GM19099 (cell line): ENCODE results near the gene IFT122.

ENCODE experiments used
- POLR2A ChIP-seq: IDR thresholded peaks from 3 replicates; pipeline ENCODE4 v1.6.1; 2011; ENCODE audit warnings: low read depth; ENCODE audit not compliant: insufficient read length; ENCODE audit errors: extremely low read depth

The IFT122 gene

DNA sequence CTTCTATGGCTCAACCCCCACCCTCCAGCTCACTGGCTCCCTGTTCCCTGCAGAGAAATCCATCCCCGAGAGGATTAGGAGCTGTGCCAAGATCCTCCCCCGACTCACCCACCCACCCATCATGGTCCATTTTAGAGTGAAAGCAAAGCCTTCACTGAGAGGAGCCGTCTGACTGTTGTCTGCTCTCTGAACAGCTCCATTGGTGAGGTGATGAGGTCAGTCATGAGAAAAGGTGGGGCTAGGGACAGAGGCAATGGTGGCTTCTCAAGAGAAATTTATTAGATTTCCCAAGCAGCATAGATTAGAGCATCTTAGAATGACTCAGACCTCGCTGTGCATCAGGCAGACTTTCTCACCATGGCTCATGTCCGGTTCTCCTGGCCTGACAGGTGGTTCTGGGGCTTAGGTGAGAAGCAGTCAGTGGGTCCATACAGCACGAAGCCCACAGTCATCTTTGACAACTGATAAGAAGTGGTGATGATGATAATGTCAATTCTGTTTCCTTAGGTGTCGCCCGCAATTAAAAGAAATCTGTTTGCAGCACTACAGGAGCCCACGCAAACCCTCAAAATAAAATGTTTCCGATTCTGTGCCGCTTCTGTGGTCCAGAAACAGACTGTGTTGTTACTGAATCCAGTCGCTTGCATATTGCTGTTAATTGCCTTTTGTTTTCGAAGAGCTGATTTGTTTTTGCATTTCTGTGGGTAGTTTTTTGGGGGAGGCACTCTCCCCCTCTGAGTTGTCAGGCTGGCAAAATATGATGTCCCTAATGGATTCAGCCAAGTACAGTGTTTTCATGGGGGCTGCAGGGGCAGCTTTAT lies 63.7 kb downstream of the IFT122 start:
- TF ChIP-seq POLR2A: no peak

GRCh38 chr3:129504471-129505100 lies 64.6 kb downstream of the IFT122 start:
- TF ChIP-seq POLR2A: no peak

DNA sequence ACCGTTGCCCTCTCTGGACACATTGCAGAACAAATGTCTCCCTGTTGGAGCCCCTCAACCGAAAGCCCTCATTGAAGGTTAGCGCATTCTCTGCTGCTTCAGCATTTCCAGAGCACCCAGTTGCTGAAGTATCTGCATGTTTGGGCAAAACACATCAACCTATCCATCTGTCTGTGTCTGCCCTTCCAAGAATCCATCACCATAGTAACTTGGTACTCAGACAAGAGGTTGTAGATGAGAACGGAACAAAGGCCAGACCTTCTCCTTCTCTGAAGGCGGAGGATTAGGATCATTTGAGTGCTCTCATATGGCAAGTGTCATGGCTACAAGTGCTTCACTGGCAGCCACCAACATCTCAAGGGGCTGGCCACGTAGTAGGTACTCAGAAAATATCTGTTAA lies 65.3 kb downstream of the IFT122 start:
- TF ChIP-seq POLR2A: no peak

GRCh38 chr3:129506231-129506742 lies 66.3 kb downstream of the IFT122 start:
- no peak for TF ChIP-seq POLR2A

- no peak for TF ChIP-seq POLR2A
These were observed 67.3 kb downstream of the IFT122 start for GRCh38 chr3:129507181-129507831.

- TF ChIP-seq POLR2A: no peak
These were observed 72.6 kb downstream of the IFT122 start for GRCh38 chr3:129512595-129512994.

DNA sequence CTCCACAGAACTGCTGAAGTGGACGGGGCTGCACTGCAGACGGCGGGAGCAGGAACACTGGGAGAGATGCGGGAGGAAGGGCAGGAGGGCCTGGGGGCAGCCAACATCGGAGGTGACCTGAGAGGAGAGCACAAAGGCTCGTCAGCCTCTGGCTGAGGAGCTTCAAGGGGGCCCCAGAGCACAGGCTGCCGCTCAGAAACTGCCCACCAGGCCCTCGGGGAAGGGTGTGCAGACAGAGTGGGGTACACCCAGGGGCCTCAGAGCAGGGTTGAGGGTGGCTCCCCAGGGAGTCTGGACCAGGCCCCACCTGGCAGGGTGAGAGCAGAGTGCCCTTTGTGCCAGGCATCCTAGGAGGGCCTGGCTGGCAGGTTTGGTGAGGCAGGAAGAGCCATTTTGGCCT lies 73.7 kb downstream of the IFT122 start:
- no peak for TF ChIP-seq POLR2A

GRCh38 chr3:129514110-129514509 lies 74.1 kb downstream of the IFT122 start:
- no peak for TF ChIP-seq POLR2A

- TF ChIP-seq POLR2A: no peak
These were observed 74.5 kb downstream of the IFT122 start for GRCh38 chr3:129514563-129514962.

DNA sequence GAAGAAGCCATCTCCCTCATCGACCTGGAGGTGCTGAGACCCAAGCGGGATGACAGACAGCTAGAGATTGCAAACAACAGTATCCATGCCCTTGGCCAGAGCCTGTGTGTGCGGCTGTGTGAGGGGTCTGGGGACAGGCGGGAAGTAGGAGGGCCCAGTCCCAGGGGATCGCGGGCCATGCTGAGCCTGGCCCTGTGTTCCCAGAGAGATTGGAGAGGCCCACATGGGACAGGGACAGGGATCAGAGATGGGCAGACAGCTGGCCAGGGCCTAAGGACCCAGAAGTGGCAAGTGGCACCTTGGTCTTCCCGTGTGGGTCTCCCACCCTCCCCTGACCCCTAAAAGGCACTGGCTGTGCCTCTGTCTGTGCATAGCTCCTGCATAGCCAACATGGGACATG lies 77.5 kb downstream of the IFT122 start:
- no peak for TF ChIP-seq POLR2A

- TF ChIP-seq POLR2A: no peak
These were observed 78.1 kb downstream of the IFT122 start for GRCh38 chr3:129518038-129518561.

DNA sequence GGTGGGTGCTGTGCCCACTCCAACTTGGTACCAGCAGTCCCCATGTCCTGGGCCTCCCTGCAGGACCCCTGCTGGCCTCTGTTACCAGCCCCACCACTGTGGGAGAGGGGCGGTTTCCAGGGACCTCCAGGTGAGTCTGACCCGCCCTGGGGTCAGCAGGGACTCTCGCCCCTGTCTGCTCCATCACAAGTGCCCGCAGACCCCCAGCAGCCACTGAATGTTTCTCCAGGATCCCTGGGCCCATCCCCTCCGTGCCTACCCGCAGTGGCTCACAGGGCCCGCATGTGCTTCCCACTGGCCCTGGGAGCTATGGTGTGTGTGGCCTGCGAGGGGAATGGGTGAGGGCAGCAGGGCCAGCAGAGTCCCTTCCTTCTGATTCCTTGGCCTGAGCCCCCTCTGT lies 78.6 kb downstream of the IFT122 start:
- TF ChIP-seq POLR2A: no peak

- no peak for TF ChIP-seq POLR2A
These were observed 79.4 kb downstream of the IFT122 start for GRCh38 chr3:129519449-129519848.

DNA sequence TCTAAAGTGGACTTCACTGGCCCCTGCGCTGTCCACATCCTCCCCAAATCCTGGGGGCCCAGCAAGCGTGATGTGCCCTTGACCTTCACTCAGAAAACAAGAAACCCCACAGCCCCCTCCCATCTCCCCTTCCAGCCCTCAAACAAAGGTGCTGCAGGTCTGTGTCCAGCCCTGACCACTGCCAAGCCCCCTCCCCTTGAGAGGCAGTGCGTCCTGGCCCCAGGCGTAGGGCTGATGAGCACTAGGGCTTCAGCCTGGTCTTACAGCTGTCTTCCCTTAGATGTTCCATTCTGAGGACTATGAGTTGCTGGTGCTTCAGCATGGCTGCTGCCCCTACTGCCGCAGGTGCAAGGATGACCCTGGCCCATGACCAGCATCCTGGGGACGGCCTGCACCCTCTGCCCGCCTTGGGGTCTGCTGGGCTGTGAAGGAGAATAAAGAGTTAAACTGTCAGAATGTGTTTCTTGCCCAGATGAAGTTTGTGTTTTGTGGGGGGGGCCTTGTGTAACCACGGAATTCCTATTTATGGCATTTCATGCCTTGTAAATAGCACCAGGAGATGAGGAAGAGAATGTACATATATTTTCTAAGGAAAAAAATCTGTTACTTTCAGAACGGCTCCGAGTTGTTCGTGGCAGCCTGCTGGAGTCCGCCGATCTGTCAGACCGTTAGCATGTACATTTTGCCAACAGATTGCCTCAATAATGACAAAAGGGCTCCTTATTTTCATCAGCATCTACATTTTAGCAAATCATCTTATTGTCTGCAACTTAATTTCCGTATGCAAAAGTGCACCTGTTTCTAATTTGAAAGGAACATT lies 80.1 kb downstream of the IFT122 start:
- TF ChIP-seq POLR2A: no peak

GRCh38 chr3:129520960-129521359 lies 80.9 kb downstream of the IFT122 start:
- TF ChIP-seq POLR2A: no peak
